Thyroid gland (tissue), 4 donors: ENCODE results near the gene PNPLA2. TPM values are rescaled to one million over a fixed set of nuclear protein-coding genes. Genes with fewer than 3 reads are reported as not detected.

Experiments used
- DNase-seq, 2 donors: peaks; one replicate each; pipeline ENCODE4 v3.0.0-alpha.2; 2019
- H3K27ac ChIP-seq, 3 donors: fragments of 200-600 bp; sonication (generic); 1 replicate in 2 of 3; 2 replicates in 1 of 3; pipeline ENCODE4 v1.5.1; 2016 to 2019; ENCODE audit warnings: mild to moderate bottlenecking in 1 of 3, moderate library complexity in 1 of 3
- H3K27me3 ChIP-seq: fragments of 200-600 bp; sonication (generic); one replicate; pipeline ENCODE4 v1.5.1; 2019
- H3K36me3 ChIP-seq, 2 donors: fragments of 200-600 bp; sonication (generic); one replicate each; pipeline ENCODE4 v1.5.1; 2016 to 2019
- H3K4me1 ChIP-seq, 2 donors: fragments of 200-600 bp; sonication (generic); one replicate each; pipeline ENCODE4 v1.5.1; 2017 to 2019
- H3K4me3 ChIP-seq, 3 donors: fragments of 200-600 bp; sonication (generic); replicated peaks in 1 of 3; 1 replicate in 2 of 3; 2 replicates in 1 of 3; pipeline ENCODE4 v1.5.1; 2016; ENCODE audit warnings: mild to moderate bottlenecking in 1 of 3
- H3K9me3 ChIP-seq: fragments of 200-600 bp; sonication (generic); one replicate; pipeline ENCODE4 v1.5.1; 2017
- POLR2A ChIP-seq, 2 donors: fragments of 450-650 bp; IDR thresholded peaks; one replicate each; pipeline ENCODE4 v1.6.1; 2017; ENCODE audit warnings: antibody characterized with exemption in 2 of 2, mild to moderate bottlenecking in 2 of 2, moderate library complexity in 1 of 2
- WGBS, 2 donors: methylation state at CpG; one replicate each; pipeline ENCODE4 v1.1.5; 2017; 5-methylcytosine and 5-hydroxymethylcytosine counted together
- intact Hi-C: fragments of 100-400 bp; cut with DNase I; formaldehyde crosslinking; loops from one replicate; pipeline ENCODE4 v1.15.1; 2023
- total RNA-seq, 4 donors: library from RNA; depleted of rRNA; stranded (reverse); fragments of >200 nt; gene quantifications; one replicate each; pipeline ENCODE4 v1.2.3, GENCODE V29; 2016
- TF ChIP-seq, protein P1 (sequence below), 6 experiments: fragments of 200-600 bp in 3 of 6; fragments of 450-650 bp in 3 of 6; sonication (generic) in 3 of 6; IDR thresholded peaks; one replicate each; pipeline ENCODE4 v1.5.1; 2016 to 2019; ENCODE audit warnings: antibody characterized with exemption in 6 of 6, mild to moderate bottlenecking in 2 of 6, inconsistent platforms in 1 of 6, moderate library complexity in 1 of 6

Gene PNPLA2
- total RNA-seq, 4 donors from 2014 or later: 35.8 to 95.0 (median 57.6) TPM

DNA sequence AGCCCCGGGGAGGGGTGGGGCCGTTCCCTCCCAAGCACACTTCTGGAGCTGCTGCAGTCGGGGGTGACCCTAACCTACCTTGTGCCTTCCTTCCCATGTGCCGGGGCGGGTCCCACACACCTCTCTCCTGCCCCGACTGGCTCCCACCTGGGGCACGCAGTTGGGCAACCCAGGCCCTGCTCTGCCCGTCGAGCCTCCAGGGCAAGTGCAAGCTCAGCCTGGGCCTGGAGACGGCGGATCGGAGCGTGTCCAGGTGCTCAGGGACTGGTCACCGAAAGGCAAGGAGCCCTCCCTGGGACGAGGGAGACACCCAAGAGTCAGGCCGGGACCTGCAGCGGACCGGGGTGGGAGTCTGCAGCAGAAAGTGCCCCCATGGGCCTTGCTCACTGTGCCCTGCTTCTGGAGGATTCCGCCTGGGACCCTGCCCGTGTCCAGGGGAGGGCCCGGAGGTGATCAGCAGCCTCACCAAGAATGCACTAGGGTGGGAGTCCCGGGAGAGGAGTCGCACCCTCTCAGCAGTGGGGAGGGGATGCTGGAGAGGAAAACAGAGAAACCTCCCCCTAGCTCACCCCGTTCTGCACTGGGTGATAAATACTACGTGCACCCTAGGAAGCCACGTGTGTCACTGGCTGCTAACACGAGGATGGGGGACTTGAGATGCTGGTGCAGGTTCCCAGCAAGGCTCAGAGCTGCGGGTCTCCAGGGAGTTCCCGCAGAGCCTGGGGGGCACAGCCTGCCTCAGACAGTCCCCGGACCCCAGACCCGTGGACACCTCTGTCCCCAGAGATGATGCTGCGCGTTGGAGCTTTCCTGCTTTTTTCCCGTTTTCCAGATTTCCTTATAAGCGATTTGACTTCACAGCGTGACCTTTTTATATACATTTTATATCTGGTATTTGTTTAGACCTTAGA is 36.2 kb upstream of the PNPLA2 start:
- Histone ChIP-seq H3K4me3 (no peak overlapping the region), H3K27me3 (no peaks in the 10 kb centered on the region), H3K27ac (no peak overlapping the region), H3K4me1 (peaks cover 0 to 17% of the 10 kb centered on the region in 2 donors), H3K36me3 (no peaks in the 10 kb centered on the region), H3K9me3 (no peaks in the 10 kb centered on the region)
- no peak for TF ChIP-seq POLR2A (IDR thresholded peaks at IDR 0.05)
- TF ChIP-seq, protein P1, sequence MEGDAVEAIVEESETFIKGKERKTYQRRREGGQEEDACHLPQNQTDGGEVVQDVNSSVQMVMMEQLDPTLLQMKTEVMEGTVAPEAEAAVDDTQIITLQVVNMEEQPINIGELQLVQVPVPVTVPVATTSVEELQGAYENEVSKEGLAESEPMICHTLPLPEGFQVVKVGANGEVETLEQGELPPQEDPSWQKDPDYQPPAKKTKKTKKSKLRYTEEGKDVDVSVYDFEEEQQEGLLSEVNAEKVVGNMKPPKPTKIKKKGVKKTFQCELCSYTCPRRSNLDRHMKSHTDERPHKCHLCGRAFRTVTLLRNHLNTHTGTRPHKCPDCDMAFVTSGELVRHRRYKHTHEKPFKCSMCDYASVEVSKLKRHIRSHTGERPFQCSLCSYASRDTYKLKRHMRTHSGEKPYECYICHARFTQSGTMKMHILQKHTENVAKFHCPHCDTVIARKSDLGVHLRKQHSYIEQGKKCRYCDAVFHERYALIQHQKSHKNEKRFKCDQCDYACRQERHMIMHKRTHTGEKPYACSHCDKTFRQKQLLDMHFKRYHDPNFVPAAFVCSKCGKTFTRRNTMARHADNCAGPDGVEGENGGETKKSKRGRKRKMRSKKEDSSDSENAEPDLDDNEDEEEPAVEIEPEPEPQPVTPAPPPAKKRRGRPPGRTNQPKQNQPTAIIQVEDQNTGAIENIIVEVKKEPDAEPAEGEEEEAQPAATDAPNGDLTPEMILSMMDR (IDR thresholded peaks at IDR 0.05): no peak
- intact Hi-C loops: no loop called here
- 72 to 86% methylated on average over 24 to 27 of the region's 36 CpGs for WGBS, 2 donors
- DNase-seq: no peak

DNA sequence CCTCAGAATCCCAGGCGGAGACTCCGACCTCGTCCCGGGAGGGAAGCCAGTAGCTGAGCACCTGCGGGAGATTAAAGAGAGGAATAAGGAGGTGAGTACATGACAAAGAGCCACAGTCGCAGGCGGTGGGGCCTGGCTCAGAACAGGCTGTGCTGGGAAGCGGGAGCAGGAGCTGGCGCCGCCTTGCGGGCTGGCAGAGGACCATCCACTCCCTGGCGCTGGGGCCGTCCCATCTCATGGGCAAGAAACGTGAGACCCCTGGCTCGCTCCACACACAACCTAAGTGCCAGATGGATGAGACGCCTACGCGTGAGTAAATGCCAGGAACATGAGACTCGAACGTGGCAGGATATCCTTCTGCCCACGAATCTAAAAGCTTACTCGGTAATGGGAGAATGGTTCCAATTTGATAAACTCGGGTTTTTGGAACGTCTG is 35.1 kb upstream of the PNPLA2 start:
- Histone ChIP-seq H3K36me3 (no peaks in the 10 kb centered on the region), H3K9me3 (no peaks in the 10 kb centered on the region), H3K4me1 (peaks cover 0 to 12% of the 10 kb centered on the region in 2 donors), H3K4me3 (no peak overlapping the region), H3K27ac (no peak overlapping the region), H3K27me3 (no peaks in the 10 kb centered on the region)
- peak in 1 of 2 donors; percentile 27 for TF ChIP-seq POLR2A (IDR thresholded peaks at IDR 0.05)
- TF ChIP-seq, protein P1 (IDR thresholded peaks at IDR 0.05): peak; percentile 17 to 82 (median 61)
- intact Hi-C loops: no loop called here
- peak; percentile 87 to 92 for DNase-seq
- 8 to 28% methylated on average over 20 to 22 of the region's 24 CpGs for WGBS, 2 donors

DNA sequence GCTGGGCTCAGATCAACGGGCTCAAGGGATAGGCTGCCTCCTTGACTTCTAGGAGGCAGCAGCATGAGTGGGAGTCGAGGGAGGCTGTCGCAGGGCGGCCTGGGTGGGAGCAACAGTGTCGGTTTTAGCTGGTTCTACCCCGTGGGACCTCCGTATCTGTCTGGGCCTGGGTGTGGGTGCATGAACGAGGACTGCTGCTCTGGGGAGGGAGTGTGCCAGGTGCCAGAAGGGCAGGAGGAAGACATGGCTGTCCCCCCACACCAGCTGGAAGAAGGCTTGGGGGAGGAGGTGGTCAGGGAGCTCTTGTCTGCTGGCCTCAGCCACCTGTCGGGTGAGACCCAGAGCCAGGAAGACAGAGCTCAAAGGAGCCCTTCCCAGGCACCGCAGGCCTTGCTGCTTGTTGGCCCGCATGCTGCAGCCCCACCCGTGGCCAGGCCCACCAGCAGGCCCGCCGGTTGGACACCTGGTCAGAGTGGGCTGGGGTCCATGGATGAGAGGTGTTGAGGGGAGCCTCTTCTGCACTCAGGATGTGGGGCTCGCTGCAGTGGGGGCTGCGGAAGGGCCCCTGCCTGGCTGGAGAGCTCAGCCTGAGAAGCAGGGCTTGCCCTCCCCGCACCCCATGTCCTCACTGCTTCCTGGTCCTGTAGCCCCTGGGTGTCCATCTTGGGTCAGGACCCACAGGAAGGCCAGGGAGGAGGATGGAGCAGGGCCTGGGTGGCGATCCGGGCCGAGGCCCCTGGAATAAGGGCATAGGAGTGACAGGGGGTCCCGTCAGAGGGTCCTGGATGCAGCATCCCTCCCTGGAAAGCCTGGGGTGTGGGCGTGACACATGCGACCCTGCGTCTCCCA is 32.3 kb upstream of the PNPLA2 start:
- H3K9me3 ChIP-seq: no peaks in the 10 kb centered on the region
- H3K27me3 ChIP-seq: no peaks in the 10 kb centered on the region
- no peak overlapping the region for H3K4me3 ChIP-seq
- intact Hi-C loops: no loop called here
- DNase-seq: no peak
- H3K36me3 ChIP-seq: no peaks in the 10 kb centered on the region
- WGBS, 2 donors: 88 to 90% methylated on average over 14 to 15 of the region's 24 CpGs
- no peak for TF ChIP-seq POLR2A (IDR thresholded peaks at IDR 0.05)
- H3K4me1 ChIP-seq: peaks cover 0 to 19% of the 10 kb centered on the region in 2 donors
- H3K27ac ChIP-seq: no peak overlapping the region

DNA sequence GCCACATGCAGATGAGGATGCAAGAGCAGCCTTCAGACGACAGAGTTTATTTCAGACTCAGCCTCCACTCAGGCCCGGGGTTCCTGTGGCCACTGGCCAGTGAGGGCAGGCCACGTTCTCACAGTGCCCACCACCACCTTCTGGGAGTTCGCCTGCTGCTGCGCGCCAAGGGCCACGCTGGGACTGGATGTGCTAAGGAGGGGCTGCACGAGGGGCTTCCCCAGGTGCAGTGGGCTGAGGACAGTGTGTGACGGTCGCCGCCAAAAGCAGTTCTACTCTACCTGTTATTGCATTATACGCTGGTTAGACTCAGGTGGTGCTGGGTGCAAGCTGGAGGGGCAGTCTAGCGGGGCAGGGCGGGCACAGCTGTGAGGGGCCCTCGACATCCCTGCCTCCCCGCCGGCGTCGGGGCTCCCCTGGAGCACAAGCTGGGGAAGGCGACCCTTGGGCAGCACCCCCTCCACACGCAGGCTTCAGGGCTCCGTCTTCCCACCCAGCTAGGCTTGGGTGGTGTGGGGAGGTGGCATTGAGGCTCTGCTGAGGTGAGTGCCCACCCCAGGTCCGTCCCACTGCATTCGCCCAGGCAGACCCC is 31.5 kb upstream of the PNPLA2 start:
- 90 to 91% methylated on average over 13 to 16 of the region's 24 CpGs for WGBS, 2 donors
- H3K36me3 ChIP-seq: no peaks in the 10 kb centered on the region
- no peaks in the 10 kb centered on the region for H3K9me3 ChIP-seq
- no peak overlapping the region for H3K27ac ChIP-seq
- H3K4me3 ChIP-seq: no peak overlapping the region
- intact Hi-C loops: no loop called here
- peaks cover 0 to 19% of the 10 kb centered on the region in 2 donors for H3K4me1 ChIP-seq
- TF ChIP-seq POLR2A (IDR thresholded peaks at IDR 0.05): no peak
- TF ChIP-seq, protein P1 (IDR thresholded peaks at IDR 0.05): no peak
- DNase-seq: no peak
- H3K27me3 ChIP-seq: no peaks in the 10 kb centered on the region

DNA sequence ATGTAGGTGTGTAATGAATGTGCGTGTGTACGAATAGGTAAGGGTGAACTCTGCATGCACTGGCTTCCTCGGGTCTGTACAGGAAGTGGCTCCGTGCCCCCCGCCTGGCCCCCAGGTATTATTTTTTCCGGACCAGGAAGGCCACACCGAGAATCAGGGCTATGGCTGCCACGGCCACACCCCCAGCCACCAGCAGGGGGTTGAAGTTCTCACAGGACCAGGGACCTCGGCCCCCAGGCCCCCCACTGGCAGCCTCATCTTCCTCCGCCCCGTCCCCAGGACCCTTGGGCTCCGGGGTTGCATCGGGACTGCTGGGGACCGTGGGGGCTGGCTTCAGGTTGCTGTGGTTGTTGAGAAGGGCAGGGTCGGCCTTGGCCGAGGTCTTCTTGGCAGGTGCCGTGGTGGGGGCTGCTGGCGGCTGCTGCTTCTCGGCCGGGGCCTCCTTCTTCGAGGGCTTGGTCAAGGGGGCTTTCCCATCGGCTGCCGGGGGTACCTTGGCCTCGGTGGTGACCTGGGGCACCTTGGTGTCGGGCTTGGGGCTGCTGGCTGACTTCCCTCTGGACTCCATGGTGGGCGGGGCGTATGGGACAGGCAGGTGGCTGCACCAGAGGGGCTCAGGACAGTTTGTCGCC is 30.6 kb upstream of the PNPLA2 start:
- WGBS, 2 donors: 66 to 80% methylated on average over 1 to 12 of the region's 28 CpGs
- no peak for DNase-seq
- no peaks in the 10 kb centered on the region for H3K36me3 ChIP-seq

More for the DNA sequence above, 30.6 kb upstream of the PNPLA2 start:
- intact Hi-C loops: no loop called here
- H3K27me3 ChIP-seq: no peaks in the 10 kb centered on the region
- no peaks in the 10 kb centered on the region for H3K9me3 ChIP-seq
- H3K4me1 ChIP-seq: peaks cover 0 to 15% of the 10 kb centered on the region in 2 donors
- H3K4me3 ChIP-seq: no peak overlapping the region
- TF ChIP-seq, protein P1 (IDR thresholded peaks at IDR 0.05): no peak
- TF ChIP-seq POLR2A (IDR thresholded peaks at IDR 0.05): no peak
- no peak overlapping the region for H3K27ac ChIP-seq
